22Rv1 (cell line): Measurements from ENCODE around the gene GPI.
"Not testable (repeated sequence)": the region's sequence is repeated elsewhere in the genome, so short reads cannot be mapped to it uniquely, and the experiment has no call there.

Source experiments
- H3K27ac ChIP-seq: fragments of 450-650 bp; 2 replicates; pipeline ENCODE4 v1.5.1; 2017
- CTCF ChIP-seq: fragments of 450-650 bp; IDR thresholded peaks from 2 replicates; pipeline ENCODE4 v1.5.1; 2017; ENCODE audit warnings: mild to moderate bottlenecking
- ZFX ChIP-seq: fragments of 450-650 bp; IDR thresholded peaks from 2 replicates; pipeline ENCODE4 v1.6.1; 2017; ENCODE audit warnings: antibody characterized with exemption, borderline replicate concordance

GPI gene

GRCh38 chr19:34368338-34368737, 3.3 kb downstream of the GPI start:
- TF ChIP-seq ZFX (no peak), CTCF (no peak)
- H3K27ac ChIP-seq = no peak overlapping the region

GRCh38 chr19:34369166-34369565, 4.2 kb downstream of the GPI start:
- not testable (repeated sequence) for H3K27ac ChIP-seq

GRCh38 chr19:34370117-34370516, 5.1 kb downstream of the GPI start:
- no peak for TF ChIP-seq CTCF
- no peak for TF ChIP-seq ZFX
- no peak overlapping the region for H3K27ac ChIP-seq

GRCh38 chr19:34370983-34371382, 6.0 kb downstream of the GPI start:
- no peak overlapping the region for H3K27ac ChIP-seq
- no peak for TF ChIP-seq CTCF
- no peak for TF ChIP-seq ZFX

- H3K27ac ChIP-seq = no peak overlapping the region
- TF ChIP-seq CTCF (no peak), ZFX (no peak)
These were observed 8.7 kb downstream of the GPI start for GRCh38 chr19:34373601-34374288.

- TF ChIP-seq CTCF = no peak
- no peak for TF ChIP-seq ZFX
- no peak overlapping the region for H3K27ac ChIP-seq
These were observed 10.6 kb downstream of the GPI start for GRCh38 chr19:34375598-34375997.

GRCh38 chr19:34380639-34381241, 15.7 kb downstream of the GPI start:
- TF ChIP-seq CTCF = no peak
- no peak for TF ChIP-seq ZFX

More at GRCh38 chr19:34380639-34381241, 15.7 kb downstream of the GPI start:
- no peak overlapping the region for H3K27ac ChIP-seq
